ENCODE measurements around the gene DDB1.

DNA sequence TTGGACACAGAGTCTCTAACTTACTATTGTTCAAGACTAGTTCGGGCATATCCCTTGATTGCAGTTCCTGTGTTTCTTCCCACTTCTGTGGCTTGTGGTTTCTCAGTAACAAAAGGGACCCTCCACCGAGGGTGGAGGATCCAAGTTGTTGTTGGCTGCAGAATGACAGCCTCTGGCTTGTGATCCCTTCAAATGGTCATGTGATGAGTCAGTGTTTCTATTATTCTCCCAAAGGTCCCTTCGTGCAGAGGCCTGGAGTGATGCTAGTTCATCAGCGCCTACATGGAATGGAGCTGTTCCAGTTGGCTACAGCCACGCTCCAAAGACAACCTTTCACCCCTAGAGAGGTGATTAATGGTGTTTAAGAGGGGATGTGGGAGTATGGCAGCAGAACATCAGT lies 35.2 kb downstream of the DDB1 start:
- TF ChIP-seq CTCF (IDR thresholded peaks at IDR 0.05; ENCODE audit: low read length) (no peak), EZH2 (IDR thresholded peaks at IDR 0.05; ENCODE audit: borderline replicate concordance, low read length) (no peak)

All from OCI-LY1 (cell line).